B cell (primary cell): ENCODE measurements around the gene SCGB1D2. TPM values are rescaled to one million over a fixed set of nuclear protein-coding genes. Genes with fewer than 3 reads are reported as not detected.
"Not testable (repeated sequence)": the region's sequence is repeated elsewhere in the genome, so short reads cannot be mapped to it uniquely, and the experiment has no call there.

Source experiments
- ATAC-seq: fragments of 200-7000 bp; cut with Tn5 transposase; one replicate; pipeline ENCODE4 v1.10.0; 2021; ENCODE audit warnings: low read depth, mild to moderate bottlenecking, moderate number of reproducible peaks, moderate library complexity
- CTCF ChIA-PET: fragments of 350-600 bp; sonication (Branson Sonifier 250); formaldehyde crosslinking; loops from one replicate; lab custom pipeline; 2021; ENCODE audit warnings: antibody characterized with exemption, inconsistent platforms; lab: Charles Lee
- POLR2A ChIA-PET: fragments of 350-600 bp; sonication (Branson Sonifier 250); formaldehyde crosslinking; loops from one replicate; lab custom pipeline; 2021; ENCODE audit warnings: antibody characterized with exemption; lab: Charles Lee
- DNase-seq: peaks from one replicate; pipeline ENCODE4 v3.0.0; 2013
- H2AFZ ChIP-seq: 2 replicates; pipeline ENCODE4 v1.6.1; 2012; ENCODE audit warnings: mild to moderate bottlenecking, low read depth, low read length; ENCODE audit not compliant: insufficient read depth, poor library complexity, severe bottlenecking
- H3K27ac ChIP-seq, 2 donors: 1 replicate in 1 of 2; 2 replicates in 1 of 2; pipeline ENCODE4 v1.5.1; 2012 to 2013; ENCODE audit warnings: low read length in 2 of 2, mild to moderate bottlenecking in 2 of 2, moderate library complexity in 1 of 2
- H3K27me3 ChIP-seq, 4 experiments: fragments of 200-600 bp in 1 of 4; sonication (generic) in 1 of 4; replicated peaks in 1 of 4; 1 replicate in 2 of 4; 2 replicates in 2 of 4; pipeline versions ENCODE4 v1.6.1 to v1.7.0; 2013 to 2016; ENCODE audit warnings: low read length in 3 of 4, mild to moderate bottlenecking in 2 of 4, mixed read lengths in 1 of 4, moderate library complexity in 1 of 4; ENCODE audit not compliant: insufficient read depth in 4 of 4, control insufficient read depth in 3 of 4; ENCODE audit errors: control extremely low read depth in 1 of 4
- H3K36me3 ChIP-seq, 2 experiments: replicated peaks in 1 of 2; 1 replicate in 1 of 2; 2 replicates in 1 of 2; pipeline versions ENCODE4 v1.6.1 to v1.7.1; 2013; ENCODE audit warnings: low read length in 1 of 2; ENCODE audit not compliant: insufficient read depth in 2 of 2, control insufficient read depth in 1 of 2; ENCODE audit errors: control extremely low read depth in 1 of 2, extremely low read depth in 1 of 2
- H3K4me1 ChIP-seq, 2 donors: fragments of 200-600 bp in 1 of 2; sonication (generic) in 1 of 2; 1 replicate in 1 of 2; 2 replicates in 1 of 2; pipeline versions ENCODE4 v1.5.1 to v1.6.1; 2013 to 2017; ENCODE audit warnings: low read length in 2 of 2; ENCODE audit not compliant: control insufficient read depth in 2 of 2, insufficient read depth in 2 of 2
- H3K4me2 ChIP-seq: replicated peaks from 2 replicates; pipeline ENCODE3; 2012; ENCODE audit warnings: mild to moderate bottlenecking, low read depth, low read length; ENCODE audit not compliant: poor library complexity, severe bottlenecking
- H3K4me3 ChIP-seq, 5 experiments: fragments of 200-600 bp in 1 of 5; sonication (generic) in 1 of 5; 1 replicate in 3 of 5; 2 replicates in 2 of 5; pipeline versions ENCODE4 v1.5.1 to v1.7.0; 2011 to 2016; ENCODE audit warnings: low read length in 4 of 5, mild to moderate bottlenecking in 4 of 5, low read depth in 2 of 5, control low read depth in 1 of 5, moderate library complexity in 1 of 5; ENCODE audit not compliant: insufficient read depth in 1 of 5; ENCODE audit errors: control extremely low read depth in 1 of 5, extremely low read depth in 1 of 5
- H3K79me2 ChIP-seq: fragments of 200-600 bp; sonication (generic); one replicate; pipeline ENCODE4 v1.6.0; 2016; ENCODE audit warnings: low read length; ENCODE audit not compliant: control insufficient read depth, insufficient read depth
- H3K9ac ChIP-seq: fragments of 200-600 bp; sonication (generic); 2 replicates; pipeline ENCODE4 v1.6.1; 2017; ENCODE audit warnings: mild to moderate bottlenecking, low read length, moderate library complexity
- H3K9me3 ChIP-seq, 3 donors: one replicate each; pipeline versions ENCODE4 v1.6.1 to v1.7.1; 2013; ENCODE audit warnings: low read length in 2 of 3; ENCODE audit not compliant: control insufficient read depth in 2 of 3, insufficient read depth in 1 of 3; ENCODE audit errors: control extremely low read depth in 1 of 3
- H4K20me1 ChIP-seq: 2 replicates; pipeline ENCODE4 v1.6.0; 2012; ENCODE audit warnings: mild to moderate bottlenecking, low read length; ENCODE audit not compliant: insufficient read depth, control insufficient read depth, poor library complexity, severe bottlenecking
- H3K27ac Mint-ChIP-seq: one replicate; pipeline ENCODE4 v1.8.0; 2021; ENCODE audit warnings: mixed read lengths
- H3K27me3 Mint-ChIP-seq: one replicate; pipeline ENCODE4 v1.8.0; 2021; ENCODE audit warnings: mixed read lengths
- H3K4me1 Mint-ChIP-seq: one replicate; pipeline ENCODE4 v1.8.0; 2021; ENCODE audit warnings: mixed read lengths
- H3K4me3 Mint-ChIP-seq: one replicate; pipeline ENCODE4 v1.8.0; 2021; ENCODE audit warnings: mixed read lengths
- H3K9me3 Mint-ChIP-seq: one replicate; pipeline ENCODE4 v1.8.0; 2022; ENCODE audit warnings: mixed read lengths; ENCODE audit not compliant: insufficient read depth
- EZH2 ChIP-seq: IDR thresholded peaks from 2 replicates; pipeline ENCODE4 v1.6.1; 2012; ENCODE audit warnings: borderline replicate concordance, low read depth, mild to moderate bottlenecking, moderate library complexity, low read length; ENCODE audit not compliant: insufficient read depth, poor library complexity, severe bottlenecking
- WGBS: methylation state at CpG from one replicate; pipeline ENCODE4 v1.1.5; 2013; ENCODE audit warnings: missing lambda C conversion rate; ENCODE audit not compliant: insufficient coverage; 5-methylcytosine and 5-hydroxymethylcytosine counted together
- intact Hi-C: fragments of 100-400 bp; cut with micrococcal nuclease; formaldehyde crosslinking; loops from one replicate; pipeline ENCODE4 v1.10.0; 2022
- polyA minus RNA-seq: library from RNA; depleted of rRNA, polyadenylated mRNA; stranded (reverse); fragments of >200 nt; gene quantifications from 2 replicates; pipeline ENCODE4 v1.2.3, GENCODE V29; 2012
- polyA plus RNA-seq: library from polyadenylated mRNA; depleted of rRNA; stranded (reverse); fragments of >200 nt; gene quantifications from 2 replicates; pipeline ENCODE4 v1.2.3, GENCODE V29; 2012
- total RNA-seq, 2 donors: library from RNA; stranded (reverse); fragments of 120-200 nt in 1 of 2; gene quantifications; 1 replicate in 1 of 2; 2 replicates in 1 of 2; pipeline versions ENCODE4 v1.2.3 to v1.2.4, GENCODE V29; 2013 to 2022
- TF ChIP-seq, protein P1 (sequence below): fragments of 200-600 bp; IDR thresholded peaks from one replicate; pipeline ENCODE4 v1.8.0; 2022; ENCODE audit warnings: antibody characterized with exemption, mild to moderate bottlenecking

Gene SCGB1D2, protein sequence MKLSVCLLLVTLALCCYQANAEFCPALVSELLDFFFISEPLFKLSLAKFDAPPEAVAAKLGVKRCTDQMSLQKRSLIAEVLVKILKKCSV
- total RNA-seq (not detected in 2 replicates), polyA plus RNA-seq (not detected in 2 replicates), polyA minus RNA-seq (not detected in 2 replicates)
- total RNA-seq (2013): not detected

DNA sequence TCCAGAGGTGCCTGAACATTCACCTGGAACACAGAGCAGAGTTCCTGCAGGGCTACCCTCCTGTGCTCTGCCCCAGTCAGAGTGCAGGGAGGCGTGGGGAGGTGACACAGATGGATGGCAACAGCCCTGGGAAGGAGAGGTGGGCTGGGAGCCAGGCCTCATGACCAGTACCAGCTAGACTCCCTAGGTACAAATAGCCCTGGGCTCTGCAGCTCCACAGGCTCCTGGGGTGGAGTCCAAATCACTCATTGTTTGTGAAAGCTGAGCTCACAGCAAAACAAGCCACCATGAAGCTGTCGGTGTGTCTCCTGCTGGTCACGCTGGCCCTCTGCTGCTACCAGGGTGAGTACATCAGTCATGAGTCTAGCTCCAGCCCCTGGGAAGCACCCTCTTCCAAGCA lies at the start of gene SCGB1D2:
SCGB1D2 (plus strand) TSS at position 219 of the 400 bp plus-strand sequence; CDS start at position 288, 69 bp downstream.
- Histone ChIP-seq H3K9me3 (no peaks in the 10 kb centered on the region), H3K4me1 (no peaks in the 10 kb centered on the region), H3K9ac (no peak within 1 kb of the TSS), H2AFZ (no peak within 1 kb of the TSS), H3K27me3 (peaks cover 0 to 18% (median 1%) of the 10 kb centered on the region in 4 experiments), H3K4me3 (no peak within 1 kb of the TSS), H3K36me3 (no peaks in the 10 kb centered on the region), H3K79me2 (no peaks in the 10 kb centered on the region), H3K27ac (no peak within 1 kb of the TSS), H4K20me1 (no peaks in the 10 kb centered on the region), H3K4me2 (no peak within 1 kb of the TSS)
- DNase-seq (no peak), ATAC-seq (no peak)
- Mint-ChIP-seq H3K27me3 (peaks cover 47% of the 10 kb centered on the region), H3K9me3 (no peaks in the 10 kb centered on the region), H3K4me3 (no peak within 1 kb of the TSS), H3K27ac (no peak within 1 kb of the TSS), H3K4me1 (no peaks in the 10 kb centered on the region)
- ChIA-PET POLR2A (no interaction called here), CTCF (no interaction called here)
- TF ChIP-seq EZH2: no peak
- TF ChIP-seq, protein P1, sequence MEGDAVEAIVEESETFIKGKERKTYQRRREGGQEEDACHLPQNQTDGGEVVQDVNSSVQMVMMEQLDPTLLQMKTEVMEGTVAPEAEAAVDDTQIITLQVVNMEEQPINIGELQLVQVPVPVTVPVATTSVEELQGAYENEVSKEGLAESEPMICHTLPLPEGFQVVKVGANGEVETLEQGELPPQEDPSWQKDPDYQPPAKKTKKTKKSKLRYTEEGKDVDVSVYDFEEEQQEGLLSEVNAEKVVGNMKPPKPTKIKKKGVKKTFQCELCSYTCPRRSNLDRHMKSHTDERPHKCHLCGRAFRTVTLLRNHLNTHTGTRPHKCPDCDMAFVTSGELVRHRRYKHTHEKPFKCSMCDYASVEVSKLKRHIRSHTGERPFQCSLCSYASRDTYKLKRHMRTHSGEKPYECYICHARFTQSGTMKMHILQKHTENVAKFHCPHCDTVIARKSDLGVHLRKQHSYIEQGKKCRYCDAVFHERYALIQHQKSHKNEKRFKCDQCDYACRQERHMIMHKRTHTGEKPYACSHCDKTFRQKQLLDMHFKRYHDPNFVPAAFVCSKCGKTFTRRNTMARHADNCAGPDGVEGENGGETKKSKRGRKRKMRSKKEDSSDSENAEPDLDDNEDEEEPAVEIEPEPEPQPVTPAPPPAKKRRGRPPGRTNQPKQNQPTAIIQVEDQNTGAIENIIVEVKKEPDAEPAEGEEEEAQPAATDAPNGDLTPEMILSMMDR: no peak
- intact Hi-C loops: no loop called here
- WGBS: 43% methylated on average over 3 of the region's 3 CpGs

DNA sequence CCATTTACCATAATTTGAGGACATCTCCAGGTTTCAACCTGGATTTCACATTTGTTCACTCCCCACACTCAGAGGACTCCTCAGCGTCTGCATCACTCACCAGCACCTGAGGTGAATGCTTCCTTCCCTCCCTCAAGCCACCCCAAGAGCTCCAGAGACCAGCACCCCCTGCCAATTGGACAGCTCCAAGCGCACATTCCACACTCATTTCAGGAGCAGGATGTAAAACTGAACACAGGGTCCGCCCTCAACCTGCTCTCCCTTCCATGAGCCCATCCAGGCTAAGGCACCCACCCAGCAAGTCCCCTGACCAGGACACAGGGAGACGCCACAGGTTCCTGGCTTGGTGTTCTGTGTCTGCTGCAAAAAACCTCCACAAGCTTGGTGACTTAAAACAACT lies 48.1 kb upstream of the SCGB1D2 start:
- POLR2A ChIA-PET: no interaction called here
- Histone ChIP-seq H3K9me3 (no peaks in the 10 kb centered on the region), H3K36me3 (no peaks in the 10 kb centered on the region), H3K4me2 (no peak overlapping the region), H2AFZ (no peak overlapping the region), H3K4me3 (no peak overlapping the region), H3K79me2 (no peaks in the 10 kb centered on the region), H3K4me1 (no peaks in the 10 kb centered on the region), H4K20me1 (no peaks in the 10 kb centered on the region), H3K27ac (no peak overlapping the region), H3K27me3 (peaks cover 0 to 23% (median 2%) of the 10 kb centered on the region in 4 experiments), H3K9ac (no peak overlapping the region)
- Mint-ChIP-seq H3K4me3 (no peak overlapping the region), H3K27ac (no peak overlapping the region), H3K27me3 (peaks cover 43% of the 10 kb centered on the region), H3K9me3 (no peaks in the 10 kb centered on the region), H3K4me1 (no peaks in the 10 kb centered on the region)
- intact Hi-C loops: no loop called here
- DNase-seq: no peak
- TF ChIP-seq, protein P1: no peak
- no peak for TF ChIP-seq EZH2
- no peak for ATAC-seq
- WGBS: 80% methylated on average over 4 of the region's 4 CpGs
- CTCF ChIA-PET: no interaction called here

DNA sequence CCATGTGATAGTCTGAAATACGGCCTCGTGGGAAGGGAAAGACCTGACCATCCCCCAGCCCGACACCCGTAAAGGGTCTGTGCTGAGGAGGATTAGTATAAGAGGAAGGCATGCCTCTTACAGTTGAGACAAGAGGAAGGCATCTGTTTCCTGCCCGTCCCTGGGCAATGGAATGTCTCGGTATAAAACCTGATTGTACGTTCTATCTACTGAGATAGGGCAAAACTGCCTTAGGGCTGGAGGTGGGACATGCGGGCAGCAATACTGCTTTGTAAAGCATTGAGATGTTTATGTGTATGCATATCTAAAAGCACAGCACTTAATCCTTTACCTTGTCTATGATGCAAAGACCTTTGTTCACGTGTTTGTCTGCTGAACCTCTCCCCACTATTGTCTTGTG lies 47.0 kb upstream of the SCGB1D2 start:
- H3K4me3 ChIP-seq, ATAC-seq, POLR2A ChIA-PET, H2AFZ ChIP-seq, H3K4me2 ChIP-seq, H3K4me1 Mint-ChIP-seq, H3K9me3 ChIP-seq, H3K27ac ChIP-seq, DNase-seq, H3K36me3 ChIP-seq, H3K4me3 Mint-ChIP-seq, H3K9ac ChIP-seq, H3K79me2 ChIP-seq, H3K27ac Mint-ChIP-seq, CTCF ChIA-PET, H4K20me1 ChIP-seq, H3K4me1 ChIP-seq, H3K9me3 Mint-ChIP-seq, intact Hi-C loops: not testable (repeated sequence)
- H3K27me3 Mint-ChIP-seq: peaks cover 44% of the 10 kb centered on the region
- WGBS: no CpG with 5 or more reads among the region's 9 CpGs
- peaks cover 0 to 18% (median 2%) of the 10 kb centered on the region in 4 experiments for H3K27me3 ChIP-seq
